Keratinocyte (primary cell): ENCODE results near the gene SPHK1. TPM values are rescaled to one million over a fixed set of nuclear protein-coding genes. Genes with fewer than 3 reads are reported as not detected.
A peak's percentile ranks its signal among the peaks of the same experiment; 100 is the strongest.

Source experiments
- DNase-seq: peaks from one replicate; pipeline ENCODE4 v3.0.0-alpha.2; 2011; ENCODE audit warnings: low read depth, missing footprints, low spot score
- FAIRE-seq: peaks from 2 replicates; lab custom pipeline; 2011; peaks lifted over from hg19 to GRCh38; lab: Jason Lieb, UNC
- H2AFZ ChIP-seq: 2 replicates; pipeline ENCODE4 v1.6.0; 2012; ENCODE audit warnings: low read length, control low read depth, inconsistent platforms; ENCODE audit not compliant: control insufficient read depth
- H3K27ac ChIP-seq: 2 replicates; pipeline ENCODE4 v1.5.1; 2011; ENCODE audit warnings: low read length; ENCODE audit not compliant: control insufficient read depth, insufficient read depth
- H3K27me3 ChIP-seq: 3 replicates; pipeline ENCODE4 v1.6.0; 2011; ENCODE audit warnings: low read length; ENCODE audit not compliant: control insufficient read depth, insufficient read depth; ENCODE audit errors: extremely low read depth
- H3K36me3 ChIP-seq, 2 experiments: 2 replicates in 1 of 2; 3 replicates in 1 of 2; pipeline ENCODE4 v1.5.1; 2011; ENCODE audit warnings: low read length in 2 of 2, mild to moderate bottlenecking in 1 of 2; ENCODE audit not compliant: control insufficient read depth in 2 of 2, insufficient read depth in 2 of 2; ENCODE audit errors: extremely low read depth in 1 of 2
- H3K4me1 ChIP-seq: 3 replicates; pipeline ENCODE4 v1.5.1; 2011; ENCODE audit warnings: low read length; ENCODE audit not compliant: control insufficient read depth, insufficient read depth; ENCODE audit errors: extremely low read depth
- H3K4me2 ChIP-seq: 3 replicates; pipeline ENCODE4 v1.6.0; 2011; ENCODE audit warnings: low read depth, low read length; ENCODE audit not compliant: control insufficient read depth, insufficient read depth; ENCODE audit errors: extremely low read depth
- H3K4me3 ChIP-seq, 3 experiments: fragments of 200-600 bp in 1 of 3; sonication (generic) in 1 of 3; 2 replicates in 2 of 3; 3 replicates in 1 of 3; pipeline ENCODE4 v1.5.1; 2011 to 2016; ENCODE audit warnings: low read length in 3 of 3, mild to moderate bottlenecking in 3 of 3, control low read depth in 2 of 3, inconsistent platforms in 1 of 3, low read depth in 1 of 3, mixed read lengths in 1 of 3, mixed run types in 1 of 3, moderate library complexity in 1 of 3; ENCODE audit not compliant: control insufficient read depth in 2 of 3, insufficient read depth in 2 of 3; ENCODE audit errors: extremely low read depth in 1 of 3
- H3K79me2 ChIP-seq: 2 replicates; pipeline ENCODE4 v1.6.0; 2012; ENCODE audit warnings: low read length; ENCODE audit not compliant: control insufficient read depth, insufficient read depth
- H3K9ac ChIP-seq: 3 replicates; pipeline ENCODE4 v1.6.0; 2011; ENCODE audit warnings: low read length; ENCODE audit not compliant: control insufficient read depth, insufficient read depth; ENCODE audit errors: extremely low read depth
- H3K9me1 ChIP-seq: 3 replicates; pipeline ENCODE4 v1.6.0; 2011; ENCODE audit warnings: low read length; ENCODE audit not compliant: control insufficient read depth, insufficient read depth; ENCODE audit errors: extremely low read depth
- H3K9me3 ChIP-seq: 2 replicates; pipeline ENCODE4 v1.5.1; 2012; ENCODE audit warnings: low read depth, low read length; ENCODE audit not compliant: control insufficient read depth
- H4K20me1 ChIP-seq: 3 replicates; pipeline ENCODE4 v1.6.0; 2011; ENCODE audit warnings: low read length; ENCODE audit not compliant: control insufficient read depth, insufficient read depth; ENCODE audit errors: extremely low read depth
- EZH2 ChIP-seq: IDR thresholded peaks from one replicate; pipeline ENCODE4 v1.6.1; 2012; ENCODE audit warnings: inconsistent platforms, mild to moderate bottlenecking, low read length, moderate library complexity
- dilution Hi-C: fragments of 300-500 bp; cut with MboI; formaldehyde crosslinking; loops from one replicate; pipeline ENCODE4 v1.7.0; 2020; ENCODE audit warnings: low sequenced_read_pairs; ENCODE audit not compliant: extremely low pct_ligation_motif_present
- polyA plus RNA-seq, 5 experiments: library from polyadenylated mRNA; depleted of rRNA in 3 of 5; stranded (reverse) in 3 of 5; stranded (forward) in 1 of 5; unstranded in 1 of 5; fragments of >200 nt; gene quantifications; 1 replicate in 1 of 5; 2 replicates in 3 of 5; 3 replicates in 1 of 5; pipeline versions ENCODE4 v1.2.1 to v1.2.3, GENCODE V29; 2011 to 2012; ENCODE audit warnings: missing spikeins in 2 of 5, low read depth in 1 of 5, low replicate concordance in 1 of 5
- TF ChIP-seq, protein P1 (sequence below), 3 experiments: IDR thresholded peaks in 1 of 3; conservative IDR thresholded peaks in 1 of 3; optimal IDR thresholded peaks in 1 of 3; 2 replicates in 2 of 3; 3 replicates in 1 of 3; pipeline versions ENCODE3 to v1.5.1; 2011; ENCODE audit warnings: low read length in 3 of 3, mild to moderate bottlenecking in 3 of 3, moderate library complexity in 2 of 3, control low read depth in 1 of 3, inconsistent platforms in 1 of 3; ENCODE audit not compliant: insufficient read depth in 2 of 3; ENCODE audit errors: extremely low read depth in 1 of 3

The SPHK1 gene
- polyA plus RNA-seq, 1 donor (not counting 4 experiments of a cell fraction or from before 2014, with no cell fraction given): 50.2 TPM

DNA sequence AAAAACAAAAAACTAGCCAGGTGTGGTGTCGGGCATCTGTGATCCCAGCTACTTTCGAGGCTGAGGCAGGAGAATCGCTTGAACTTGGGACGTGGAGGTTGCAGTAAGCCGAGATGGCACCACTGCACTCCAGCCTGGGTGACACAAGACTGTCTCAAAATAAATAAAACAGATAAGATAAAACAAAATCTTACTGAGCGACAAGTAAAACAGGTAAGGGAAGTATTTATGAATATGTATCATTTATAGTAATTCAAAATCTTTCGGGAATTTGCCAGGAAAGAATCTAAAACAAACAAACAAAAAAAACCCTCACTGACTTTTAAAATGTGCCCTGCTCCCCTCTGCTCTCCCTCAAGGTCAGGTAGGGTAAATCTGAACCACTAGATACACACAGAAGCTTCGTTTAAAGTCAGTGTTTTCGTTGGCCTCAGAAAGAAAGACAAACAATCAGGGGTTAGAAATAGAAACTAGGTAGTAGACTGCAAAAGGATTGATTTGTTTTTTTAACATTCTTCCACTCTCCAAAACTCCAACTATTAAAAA lies 32.8 kb upstream of the SPHK1 start:
- no peaks in the 10 kb centered on the region for H3K9me3 ChIP-seq
- H3K36me3 ChIP-seq: peaks cover 0 to 6% of the 10 kb centered on the region in 2 experiments
- no peak overlapping the region for H2AFZ ChIP-seq
- no peak overlapping the region for H3K9ac ChIP-seq
- peaks cover 16% of the 10 kb centered on the region for H3K4me1 ChIP-seq
- H3K9me1 ChIP-seq: no peaks in the 10 kb centered on the region
- H3K79me2 ChIP-seq: peaks cover 23% of the 10 kb centered on the region
- no peak overlapping the region for H3K27ac ChIP-seq
- dilution Hi-C loops: no loop called here
- no peaks in the 10 kb centered on the region for H3K27me3 ChIP-seq
- H3K4me3 ChIP-seq: peak overlapping the region in 1 of 3 experiments; percentile 18
- H4K20me1 ChIP-seq: no peaks in the 10 kb centered on the region
- peak overlapping the region; percentile 48 for H3K4me2 ChIP-seq
- DNase-seq: no peak
- FAIRE-seq: no peak
- TF ChIP-seq, protein P1, sequence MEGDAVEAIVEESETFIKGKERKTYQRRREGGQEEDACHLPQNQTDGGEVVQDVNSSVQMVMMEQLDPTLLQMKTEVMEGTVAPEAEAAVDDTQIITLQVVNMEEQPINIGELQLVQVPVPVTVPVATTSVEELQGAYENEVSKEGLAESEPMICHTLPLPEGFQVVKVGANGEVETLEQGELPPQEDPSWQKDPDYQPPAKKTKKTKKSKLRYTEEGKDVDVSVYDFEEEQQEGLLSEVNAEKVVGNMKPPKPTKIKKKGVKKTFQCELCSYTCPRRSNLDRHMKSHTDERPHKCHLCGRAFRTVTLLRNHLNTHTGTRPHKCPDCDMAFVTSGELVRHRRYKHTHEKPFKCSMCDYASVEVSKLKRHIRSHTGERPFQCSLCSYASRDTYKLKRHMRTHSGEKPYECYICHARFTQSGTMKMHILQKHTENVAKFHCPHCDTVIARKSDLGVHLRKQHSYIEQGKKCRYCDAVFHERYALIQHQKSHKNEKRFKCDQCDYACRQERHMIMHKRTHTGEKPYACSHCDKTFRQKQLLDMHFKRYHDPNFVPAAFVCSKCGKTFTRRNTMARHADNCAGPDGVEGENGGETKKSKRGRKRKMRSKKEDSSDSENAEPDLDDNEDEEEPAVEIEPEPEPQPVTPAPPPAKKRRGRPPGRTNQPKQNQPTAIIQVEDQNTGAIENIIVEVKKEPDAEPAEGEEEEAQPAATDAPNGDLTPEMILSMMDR (optimal IDR thresholded peaks at IDR 0.05 in 1 of 3, IDR thresholded peaks at IDR 0.05 in 1 of 3, conservative IDR thresholded peaks at IDR 0.05 in 1 of 3; ENCODE audit: extremely low read depth in 1 of 3, insufficient read depth in 2 of 3, low read length in 3 of 3): no peak
- no peak for TF ChIP-seq EZH2

DNA sequence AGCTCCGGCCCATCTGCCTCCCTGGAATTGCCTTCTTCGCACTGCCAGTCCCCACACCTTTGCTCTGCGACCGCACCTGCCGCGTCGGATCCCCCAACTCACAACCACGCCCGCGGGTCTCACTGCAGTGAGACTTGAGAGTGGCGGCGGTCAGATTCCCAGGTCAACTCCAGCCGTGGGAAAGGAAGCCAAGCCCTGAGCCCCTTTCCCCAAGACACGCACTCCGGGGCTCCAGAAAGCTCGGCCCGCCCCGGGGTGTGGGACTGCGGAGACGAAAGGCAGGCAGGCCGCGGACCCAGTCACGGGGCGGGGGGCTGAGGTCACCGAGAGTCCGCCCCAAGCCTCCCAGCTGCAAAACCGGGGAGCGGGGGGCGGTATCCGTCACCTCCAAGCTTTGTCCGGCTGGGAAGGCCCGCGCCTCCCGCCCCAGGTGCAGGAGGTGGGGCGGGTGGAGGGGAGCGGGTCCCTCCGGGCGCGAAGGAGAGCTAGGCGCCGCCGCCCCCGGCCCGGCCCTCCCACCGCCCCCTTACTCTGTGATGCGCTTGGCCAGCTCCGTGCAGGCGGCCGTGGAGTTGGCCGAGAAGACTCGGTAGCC lies 31.3 kb upstream of the SPHK1 start:
- Histone ChIP-seq H3K4me2 (peak overlapping the region; percentile 94), H3K36me3 (no peaks in the 10 kb centered on the region), H4K20me1 (no peaks in the 10 kb centered on the region), H3K9me1 (no peaks in the 10 kb centered on the region), H3K27ac (peak overlapping the region; percentile 97), H3K79me2 (peaks cover 23% of the 10 kb centered on the region), H3K9me3 (no peaks in the 10 kb centered on the region), H2AFZ (peak overlapping the region; percentile 98), H3K4me3 (peak overlapping the region; percentile 57 to 90 (median 79)), H3K9ac (peak overlapping the region; percentile 94), H3K27me3 (no peaks in the 10 kb centered on the region), H3K4me1 (peaks cover 16% of the 10 kb centered on the region)
- FAIRE-seq (no peak), DNase-seq (no peak)
- TF ChIP-seq, protein P1 (optimal IDR thresholded peaks at IDR 0.05 in 1 of 3, IDR thresholded peaks at IDR 0.05 in 1 of 3, conservative IDR thresholded peaks at IDR 0.05 in 1 of 3; ENCODE audit: extremely low read depth in 1 of 3, insufficient read depth in 2 of 3, low read length in 3 of 3): no peak
- TF ChIP-seq EZH2: no peak
- dilution Hi-C loops: no loop called here
